Activated CD8-positive, alpha-beta memory T cell treated with anti-CD3 and anti-CD28 coated beads, Interleukin-2, amount 50 U/mL, for 24 hours (primary cell): ENCODE measurements around the gene SGCA.

Source experiments
- DNase-seq: peaks from one replicate; pipeline ENCODE4 v3.0.0-alpha.2; 2020; ENCODE audit errors: extremely low read depth

The SGCA gene

GRCh38 chr17:50165867-50166517 is at the start of gene SGCA:
SGCA (plus strand) TSS chr17:50166005; CDS start chr17:50166041, 36 bp downstream.
- no peak for DNase-seq

DNA sequence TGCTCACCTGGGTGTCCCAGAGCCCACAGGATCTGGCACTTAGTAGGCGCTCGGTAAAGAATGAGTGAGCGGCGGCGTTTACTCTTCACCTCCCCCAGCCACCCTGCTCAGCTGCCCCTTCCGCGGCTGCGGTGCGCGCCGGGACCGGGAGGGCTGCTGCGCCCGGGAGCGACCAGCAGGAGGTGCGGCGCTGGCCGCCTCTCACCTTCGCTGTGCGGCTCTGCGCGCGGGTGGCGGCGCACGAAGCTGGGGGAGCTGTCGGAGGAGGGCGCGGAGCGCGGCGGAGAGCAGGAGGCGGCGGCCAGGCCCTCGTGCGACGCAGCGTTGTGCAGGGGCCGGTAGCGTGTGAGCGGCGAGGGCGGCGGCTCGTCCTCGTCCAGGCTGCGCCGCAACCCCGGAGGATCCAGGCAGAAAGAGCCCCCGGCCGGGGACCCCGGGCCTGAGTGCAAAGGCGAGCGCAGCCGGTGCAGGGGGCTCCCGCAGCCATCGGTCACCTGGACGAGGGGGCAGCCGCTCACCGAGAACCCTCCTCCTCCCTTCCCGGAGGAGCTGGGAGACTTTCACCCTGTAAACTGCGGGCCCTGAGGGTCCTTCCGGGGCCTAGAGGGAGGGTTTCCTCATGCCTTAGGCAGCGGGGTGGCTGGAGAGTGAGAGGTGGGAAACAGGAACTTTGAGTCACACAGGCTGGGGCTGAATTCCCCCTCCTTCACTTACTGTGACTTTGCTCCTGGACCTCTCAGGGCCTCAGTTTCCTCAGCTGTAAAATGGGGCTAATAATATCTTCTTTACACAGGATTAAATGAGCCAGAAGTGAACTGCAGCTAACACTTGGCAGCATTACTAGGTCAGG is 48.4 kb upstream of the SGCA start:
- no peak for DNase-seq

- DNase-seq: no peak
Observed at GRCh38 chr17:50118076-50118827, 47.6 kb upstream of the SGCA start.

- DNase-seq: no peak
Observed at GRCh38 chr17:50118828-50119218, 47.0 kb upstream of the SGCA start.

- DNase-seq: no peak
Observed at GRCh38 chr17:50120475-50121253, 45.1 kb upstream of the SGCA start.

DNA sequence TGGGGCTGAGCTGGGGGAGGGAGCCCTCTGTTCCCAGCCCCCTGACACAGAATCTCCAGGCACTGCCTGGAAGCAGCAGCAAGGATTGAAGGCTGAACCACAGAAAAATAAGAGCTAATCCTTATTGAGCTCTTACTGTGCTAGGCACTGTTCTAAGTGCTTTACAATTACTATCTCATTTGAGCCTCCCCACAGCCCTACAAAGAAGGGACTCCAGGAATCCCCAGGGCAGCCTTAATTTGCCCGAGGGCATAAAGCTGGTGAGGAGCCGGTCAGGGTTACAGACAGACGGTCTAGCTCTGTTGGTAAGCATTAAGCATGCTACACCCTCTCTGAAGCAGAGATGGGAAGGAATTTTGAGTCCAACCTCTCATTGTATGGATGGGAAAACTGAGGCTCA is 42.9 kb upstream of the SGCA start:
- DNase-seq: no peak

- no peak for DNase-seq
Observed at GRCh38 chr17:50123649-50124349, 42.0 kb upstream of the SGCA start.

GRCh38 chr17:50125420-50125997 is 40.3 kb upstream of the SGCA start:
- DNase-seq: no peak

- no peak for DNase-seq
Observed at GRCh38 chr17:50127697-50128361, 38.0 kb upstream of the SGCA start.

DNA sequence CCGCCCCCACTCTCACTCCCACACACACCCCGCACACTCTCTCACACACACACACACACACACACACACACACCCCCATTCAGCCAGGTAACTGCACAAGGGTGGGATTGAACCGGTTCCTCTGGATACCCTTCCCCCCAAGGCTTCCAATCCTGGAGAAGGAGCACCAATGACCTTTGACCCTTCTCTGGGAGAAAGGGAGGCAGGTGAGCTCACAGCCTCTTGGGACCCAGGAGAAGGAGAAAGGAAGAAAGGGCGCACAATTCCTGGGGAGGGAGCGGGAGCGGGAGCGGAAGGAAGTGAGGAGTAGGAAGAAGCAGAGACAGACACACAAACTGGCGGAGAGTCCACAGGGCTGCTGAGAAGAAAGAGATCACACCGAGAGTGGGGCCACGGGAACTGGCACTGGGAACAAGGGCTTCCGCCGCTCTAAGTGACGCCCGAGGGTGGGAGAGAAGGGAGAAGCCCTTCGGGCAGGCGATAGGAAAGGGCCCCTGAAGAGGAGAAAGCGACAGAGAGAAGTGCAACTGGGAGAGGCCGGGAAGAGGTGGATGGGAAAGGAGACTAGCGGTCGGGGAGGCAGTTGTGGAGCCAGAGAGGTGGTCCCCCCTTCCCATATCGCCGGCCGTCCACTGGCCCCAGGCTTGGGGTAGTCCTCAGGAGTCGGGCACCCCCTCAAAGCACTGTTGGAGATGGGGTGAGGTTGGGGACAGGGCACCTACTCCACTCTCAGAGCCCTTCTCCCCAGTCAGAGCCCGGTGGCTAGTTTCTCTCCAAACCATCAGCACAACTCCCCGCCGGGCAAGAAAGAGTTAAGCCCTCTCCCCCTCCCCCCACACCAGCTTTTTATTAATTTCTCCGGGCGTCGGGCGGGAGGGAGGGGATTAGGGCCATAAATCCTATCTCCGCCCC is 37.1 kb upstream of the SGCA start:
- DNase-seq: no peak

GRCh38 chr17:50129353-50129727 is 36.5 kb upstream of the SGCA start:
- DNase-seq: no peak

DNA sequence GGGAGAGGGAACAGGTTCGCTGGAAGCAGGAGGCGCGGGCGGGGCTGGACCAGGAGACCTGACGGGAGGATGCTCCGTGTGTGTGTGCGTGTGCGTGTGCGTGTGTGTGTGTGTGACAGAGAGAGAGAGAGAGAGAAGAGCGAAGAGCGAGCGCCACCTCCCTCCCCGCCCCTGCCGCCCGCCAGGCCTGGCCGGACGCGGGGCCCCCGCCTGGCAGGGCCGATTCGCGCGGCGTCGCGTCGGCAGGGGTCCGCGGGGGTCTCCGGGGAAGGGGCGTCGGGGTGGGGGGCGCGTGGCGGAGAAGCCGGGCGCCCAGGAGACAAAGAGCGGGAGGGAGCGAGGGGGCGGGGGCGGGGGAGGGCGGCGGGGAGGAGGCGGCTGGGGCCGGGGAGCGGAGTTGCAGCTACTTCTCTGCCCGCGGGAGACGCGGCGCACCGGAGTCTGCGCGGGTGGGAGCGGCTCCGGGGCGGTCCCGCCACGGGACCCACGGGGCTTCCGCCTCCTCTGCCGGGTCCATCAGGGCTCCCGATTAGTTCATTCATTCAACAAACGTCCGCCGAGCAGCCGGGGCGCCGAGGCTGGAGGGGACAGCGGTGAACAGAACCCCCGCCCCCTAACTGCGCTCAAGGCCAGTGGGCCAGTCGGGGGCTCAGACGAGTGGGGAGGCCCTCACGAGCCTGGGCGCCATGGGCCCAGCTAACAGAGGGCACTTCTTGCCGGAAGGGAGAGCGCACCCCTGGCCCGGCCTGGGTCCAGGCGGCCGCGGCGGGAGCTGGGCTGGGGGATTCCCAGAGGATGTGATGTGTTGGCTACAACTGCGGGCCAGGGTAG is 35.9 kb upstream of the SGCA start, which contains the start of gene SAMD14:
Gene SAMD14 (minus strand): TSS at position 433 of the 831 bp plus-strand sequence. CDS start 5,201 bp downstream, outside the sequence.
- no peak for DNase-seq

GRCh38 chr17:50130559-50131305 is 35.1 kb upstream of the SGCA start:
- no peak for DNase-seq

DNA sequence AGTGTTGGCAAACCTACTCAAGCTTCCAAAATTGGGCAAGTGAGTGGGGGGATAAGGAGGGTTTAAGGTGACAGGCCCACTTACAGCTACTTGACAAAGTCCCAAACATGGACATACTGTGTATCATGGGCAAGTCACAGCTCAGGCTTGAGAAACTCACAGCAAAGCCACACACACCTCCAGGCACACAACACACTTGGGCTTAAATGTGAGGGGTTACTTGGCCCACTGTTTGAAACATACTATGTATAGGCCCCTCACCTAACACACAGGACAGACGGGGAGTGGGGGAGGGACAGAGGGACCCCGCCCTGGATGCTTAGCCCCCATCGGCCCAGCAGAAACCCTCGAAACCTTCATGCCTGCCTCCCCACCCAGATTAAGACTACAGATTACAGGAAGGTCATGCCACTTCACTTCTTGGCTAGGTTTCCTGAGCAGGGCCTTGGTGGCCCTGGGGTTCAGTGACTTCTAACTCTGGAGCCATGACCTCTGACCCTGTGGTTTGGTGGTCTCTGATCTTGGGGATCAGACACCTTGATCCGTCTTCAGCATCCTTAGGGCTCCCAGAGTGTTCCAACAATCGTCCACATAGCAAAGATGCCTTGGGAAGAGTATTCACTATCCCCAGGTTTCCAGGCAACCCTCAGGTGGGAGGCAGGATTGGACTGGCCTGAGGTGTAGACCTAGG is 33.6 kb upstream of the SGCA start:
- no peak for DNase-seq

GRCh38 chr17:50133028-50133768 is 32.6 kb upstream of the SGCA start:
- DNase-seq: no peak

DNA sequence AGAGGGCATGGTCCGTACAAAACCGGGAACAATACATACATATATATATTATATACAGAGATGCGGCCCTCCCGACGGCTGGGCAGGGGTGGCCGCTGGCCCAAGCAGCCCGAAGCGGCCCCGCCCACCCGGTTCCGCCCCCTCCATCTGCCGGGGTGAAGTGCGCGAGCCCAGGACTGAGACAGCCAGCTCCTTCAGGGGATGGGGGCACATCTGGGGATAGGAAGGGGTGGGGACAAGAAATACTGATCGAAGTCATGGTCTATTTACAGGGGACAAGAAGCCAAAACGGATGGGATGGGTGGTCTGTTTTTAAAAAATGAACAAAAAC is 32.1 kb upstream of the SGCA start:
- no peak for DNase-seq
